ENCODE data around the gene SPHKAP.
"Not testable (repeated sequence)": the region's sequence is repeated elsewhere in the genome, so short reads cannot be mapped to it uniquely, and the experiment has no call there.

The SPHKAP gene

GRCh38 chr2:227971619-227972230 is 209.8 kb downstream of the SPHKAP start:
- TF ChIP-seq CTCF (IDR thresholded peaks at IDR 0.05; ENCODE audit: low read depth, low read length): no peak
- DNase-seq (ENCODE audit: low read depth, low spot score): no peak
- no peak overlapping the region for H3K4me3 ChIP-seq (ENCODE audit: low read depth, low read length)
- in situ Hi-C loops (cut with HindIII; ENCODE audit: low sequenced_read_pairs): no loop called here

- no peak for TF ChIP-seq CTCF (IDR thresholded peaks at IDR 0.05; ENCODE audit: low read depth, low read length)
- in situ Hi-C loops (cut with HindIII; ENCODE audit: low sequenced_read_pairs): no loop called here
- no peak overlapping the region for H3K4me3 ChIP-seq (ENCODE audit: low read depth, low read length)
Measured at GRCh38 chr2:227960317-227960716, 221.2 kb downstream of the SPHKAP start.

GRCh38 chr2:227942965-227943364 is 238.5 kb downstream of the SPHKAP start:
- no peak for DNase-seq (ENCODE audit: low read depth, low spot score)
- TF ChIP-seq CTCF (IDR thresholded peaks at IDR 0.05; ENCODE audit: low read depth, low read length): no peak
- H3K4me3 ChIP-seq (ENCODE audit: low read depth, low read length): no peak overlapping the region
- in situ Hi-C loops (cut with HindIII; ENCODE audit: low sequenced_read_pairs): no loop called here

More at GRCh38 chr2:227960317-227960716, 221.2 kb downstream of the SPHKAP start:
- no peak for DNase-seq (ENCODE audit: low read depth, low spot score)

- H3K4me3 ChIP-seq (ENCODE audit: low read depth, low read length): no peak overlapping the region
- in situ Hi-C loops (cut with HindIII; ENCODE audit: low sequenced_read_pairs): no loop called here
- no peak for DNase-seq (ENCODE audit: low read depth, low spot score)
- TF ChIP-seq CTCF (IDR thresholded peaks at IDR 0.05; ENCODE audit: low read depth, low read length): no peak
Measured at GRCh38 chr2:227942021-227942420, 239.5 kb downstream of the SPHKAP start.

- peak; percentile 41 for DNase-seq (ENCODE audit: low read depth, low spot score)
- TF ChIP-seq CTCF (IDR thresholded peaks at IDR 0.05; ENCODE audit: low read depth, low read length): peak; percentile 61
- in situ Hi-C loops (cut with HindIII; ENCODE audit: low sequenced_read_pairs): no loop called here
- H3K4me3 ChIP-seq (ENCODE audit: low read depth, low read length): no peak overlapping the region
Measured at GRCh38 chr2:227939271-227940027, 242.0 kb downstream of the SPHKAP start.

GRCh38 chr2:227936249-227936648 is 245.2 kb downstream of the SPHKAP start:
- DNase-seq (ENCODE audit: low read depth, low spot score); H3K4me3 ChIP-seq (ENCODE audit: low read depth, low read length); in situ Hi-C loops (cut with HindIII; ENCODE audit: low sequenced_read_pairs): not testable (repeated sequence)

- no peak for DNase-seq (ENCODE audit: low read depth, low spot score)
- in situ Hi-C loops (cut with HindIII; ENCODE audit: low sequenced_read_pairs): no loop called here
- H3K4me3 ChIP-seq (ENCODE audit: low read depth, low read length): no peak overlapping the region
- TF ChIP-seq CTCF (IDR thresholded peaks at IDR 0.05; ENCODE audit: low read depth, low read length): no peak
Measured at GRCh38 chr2:227933884-227934283, 247.6 kb downstream of the SPHKAP start.
